Hepatocyte (in vitro differentiated cells): ENCODE measurements around the gene LRRC46. TPM values are rescaled to one million over a fixed set of nuclear protein-coding genes. Genes with fewer than 3 reads are reported as not detected.

Experiments
- DNase-seq: peaks from one replicate; pipeline ENCODE4 v3.0.0-alpha.2; 2016; ENCODE audit warnings: low spot score
- H2AFZ ChIP-seq: fragments of 200-600 bp; sonication (generic); 2 replicates; pipeline ENCODE4 v1.6.0; 2016; ENCODE audit warnings: antibody characterized with exemption, mild to moderate bottlenecking
- H3K27ac ChIP-seq: fragments of 200-600 bp; sonication (generic); 2 replicates; pipeline ENCODE4 v1.5.1; 2016; ENCODE audit warnings: mild to moderate bottlenecking
- H3K27me3 ChIP-seq: fragments of 200-600 bp; sonication (generic); 2 replicates; pipeline ENCODE4 v1.6.1; 2016
- H3K36me3 ChIP-seq: fragments of 200-600 bp; sonication (generic); replicated peaks from 2 replicates; pipeline ENCODE4 v1.5.1; 2016; ENCODE audit warnings: low read depth; ENCODE audit not compliant: insufficient read depth
- H3K4me1 ChIP-seq: fragments of 200-600 bp; sonication (generic); 2 replicates; pipeline ENCODE4 v1.5.1; 2016; ENCODE audit warnings: mild to moderate bottlenecking, moderate library complexity; ENCODE audit not compliant: insufficient read depth
- H3K4me2 ChIP-seq: fragments of 200-600 bp; sonication (generic); 2 replicates; pipeline ENCODE4 v1.6.0; 2016
- H3K4me3 ChIP-seq: fragments of 200-600 bp; sonication (generic); 2 replicates; pipeline ENCODE4 v1.5.1; 2016; ENCODE audit warnings: mild to moderate bottlenecking
- H3K79me2 ChIP-seq: fragments of 200-600 bp; sonication (generic); 2 replicates; pipeline ENCODE4 v1.6.0; 2017; ENCODE audit warnings: mild to moderate bottlenecking
- H3K9me2 ChIP-seq: fragments of 200-600 bp; sonication (generic); replicated peaks from 2 replicates; pipeline ENCODE4 v1.6.0; 2017; ENCODE audit warnings: mild to moderate bottlenecking; ENCODE audit not compliant: insufficient read depth
- H3K9me3 ChIP-seq: fragments of 200-600 bp; sonication (generic); 2 replicates; pipeline ENCODE4 v1.5.1; 2016; ENCODE audit warnings: low read depth, mild to moderate bottlenecking
- H4K20me1 ChIP-seq: fragments of 200-600 bp; sonication (generic); 2 replicates; pipeline ENCODE4 v1.6.0; 2016; ENCODE audit warnings: mild to moderate bottlenecking; ENCODE audit not compliant: insufficient read depth, poor library complexity, severe bottlenecking
- CTCF ChIP-seq: fragments of 200-600 bp; sonication (generic); IDR thresholded peaks from 2 replicates; pipeline ENCODE4 v1.5.1; 2016; ENCODE audit warnings: antibody characterized with exemption, mild to moderate bottlenecking; ENCODE audit not compliant: poor library complexity
- EZH2 ChIP-seq: fragments of 200-600 bp; sonication (generic); IDR thresholded peaks from 2 replicates; pipeline ENCODE4 v1.6.1; 2016; ENCODE audit warnings: antibody characterized with exemption, mild to moderate bottlenecking, borderline replicate concordance
- EZH2phosphoT487 ChIP-seq: fragments of 200-600 bp; sonication (generic); IDR thresholded peaks from one replicate; pipeline ENCODE4 v1.6.1; 2018; ENCODE audit warnings: antibody characterized with exemption, mild to moderate bottlenecking, low read depth, moderate library complexity; ENCODE audit not compliant: unreplicated experiment, severe bottlenecking
- WGBS: methylation state at CpG from one replicate; pipeline ENCODE4 v1.1.6; 2016; ENCODE audit warnings: low lambda C conversion rate; ENCODE audit errors: missing lambda C conversion rate; 5-methylcytosine and 5-hydroxymethylcytosine counted together
- polyA plus RNA-seq: library from polyadenylated mRNA; unstranded; fragments of >200 nt; fragmentation: Nextera tagmentation; extraction: Ambion mirVana; gene quantifications from 2 replicates; pipeline ENCODE4 v1.2.1, GENCODE V29; 2016
- total RNA-seq: library from RNA; depleted of rRNA; stranded (reverse); fragments of >200 nt; gene quantifications from 2 replicates; pipeline ENCODE4 v1.2.3, GENCODE V29; 2014

Gene LRRC46
- total and polyA plus RNA-seq, 2 experiments from 2014 or later: 0.83 TPM; not detected in 1

- TF ChIP-seq CTCF: no peak
- no peak for TF ChIP-seq EZH2
- TF ChIP-seq EZH2phosphoT487: no peak
- H3K9me2 ChIP-seq: no peaks in the 10 kb centered on the region
- no peaks in the 10 kb centered on the region for H4K20me1 ChIP-seq
- H3K79me2 ChIP-seq: no peaks in the 10 kb centered on the region
- WGBS: 93% methylated on average over 16 of the region's 16 CpGs
- H3K27ac ChIP-seq: no peak overlapping the region
- H3K36me3 ChIP-seq: no peaks in the 10 kb centered on the region
- H3K9me3 ChIP-seq: no peaks in the 10 kb centered on the region
- no peak overlapping the region for H3K4me2 ChIP-seq
- H3K4me1 ChIP-seq: peaks cover 22% of the 10 kb centered on the region
- no peaks in the 10 kb centered on the region for H3K27me3 ChIP-seq
- no peak overlapping the region for H3K4me3 ChIP-seq
- no peak for DNase-seq
- H2AFZ ChIP-seq: no peak overlapping the region
These were observed 25.2 kb upstream of the LRRC46 start for GRCh38 chr17:47806026-47806912.

GRCh38 chr17:47806913-47807255, 24.6 kb upstream of the LRRC46 start:
- H3K27me3 ChIP-seq: no peaks in the 10 kb centered on the region
- H3K9me2 ChIP-seq: no peaks in the 10 kb centered on the region
- no peak overlapping the region for H3K4me3 ChIP-seq
- no peak overlapping the region for H3K27ac ChIP-seq
- 94% methylated on average over 9 of the region's 9 CpGs for WGBS
- no peak for TF ChIP-seq EZH2phosphoT487
- TF ChIP-seq EZH2: no peak
- no peak for TF ChIP-seq CTCF
- peaks cover 22% of the 10 kb centered on the region for H3K4me1 ChIP-seq
- no peak overlapping the region for H2AFZ ChIP-seq
- no peaks in the 10 kb centered on the region for H4K20me1 ChIP-seq
- no peak for DNase-seq
- H3K79me2 ChIP-seq: no peaks in the 10 kb centered on the region
- no peaks in the 10 kb centered on the region for H3K9me3 ChIP-seq
- H3K36me3 ChIP-seq: no peaks in the 10 kb centered on the region
- H3K4me2 ChIP-seq: no peak overlapping the region

- H3K9me3 ChIP-seq: no peaks in the 10 kb centered on the region
- H3K36me3 ChIP-seq: no peaks in the 10 kb centered on the region
- TF ChIP-seq EZH2: no peak
- no peak for TF ChIP-seq EZH2phosphoT487
- no peak for TF ChIP-seq CTCF
- DNase-seq: no peak
- no peak overlapping the region for H2AFZ ChIP-seq
- WGBS: 86% methylated on average over 11 of the region's 11 CpGs
- no peak overlapping the region for H3K4me2 ChIP-seq
- H3K4me1 ChIP-seq: peaks cover 22% of the 10 kb centered on the region
- no peaks in the 10 kb centered on the region for H4K20me1 ChIP-seq
- H3K4me3 ChIP-seq: no peak overlapping the region
- no peaks in the 10 kb centered on the region for H3K79me2 ChIP-seq
- H3K9me2 ChIP-seq: no peaks in the 10 kb centered on the region
- H3K27me3 ChIP-seq: no peaks in the 10 kb centered on the region
- no peak overlapping the region for H3K27ac ChIP-seq
These were observed 24.0 kb upstream of the LRRC46 start for GRCh38 chr17:47807421-47807820.
